ENCODE measurements around the gene BMPR1B. TPM values are rescaled to one million over a fixed set of nuclear protein-coding genes. Genes with fewer than 3 reads are reported as not detected.

Gene BMPR1B
- total RNA-seq, 1 experiment from 2014 or later, result 0.35 TPM

DNA sequence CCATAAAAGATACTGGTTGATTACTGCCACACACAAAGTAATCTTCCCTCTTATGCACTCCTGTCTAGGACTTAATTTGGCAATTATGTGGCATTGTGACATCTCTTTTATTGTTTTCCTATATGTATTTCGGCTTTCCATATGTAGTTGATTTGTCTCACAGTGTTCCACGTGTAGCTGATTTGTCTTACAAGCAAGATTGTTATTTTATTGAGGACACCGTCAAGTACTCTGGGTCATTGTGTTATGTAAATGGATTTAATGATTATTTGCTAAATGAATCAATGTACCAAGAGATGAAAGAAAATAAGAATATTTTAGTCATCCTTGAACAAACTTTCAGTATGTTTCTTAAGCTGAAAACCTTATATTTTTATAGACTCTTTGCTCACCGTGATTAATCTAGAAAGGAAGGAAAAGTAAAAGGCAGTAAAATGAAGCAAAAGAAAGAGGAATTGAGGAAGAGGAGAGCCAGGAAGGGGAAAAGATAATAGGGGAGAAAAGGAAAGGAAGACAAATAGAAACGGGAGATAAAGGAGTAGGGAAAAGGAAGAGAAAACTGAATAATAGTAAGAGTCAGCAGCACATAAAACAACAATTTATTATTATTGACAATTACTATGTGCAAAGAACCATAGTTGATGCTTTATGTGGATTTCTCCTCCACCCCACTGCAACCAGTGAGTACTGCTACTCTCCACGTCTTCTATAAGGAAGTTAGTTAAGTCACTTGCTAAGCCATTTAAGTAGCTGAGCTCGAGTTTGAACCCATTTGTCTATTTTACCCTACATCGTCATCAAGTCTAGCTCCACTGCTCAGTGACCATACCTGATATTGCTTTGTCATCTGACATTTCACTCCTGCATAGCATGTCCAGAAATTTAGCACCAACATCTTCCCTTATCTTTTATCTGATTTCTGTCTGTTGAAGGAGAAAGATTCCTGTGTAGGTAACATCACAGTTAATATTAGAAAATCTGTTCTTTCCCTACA lies 336.5 kb downstream of the BMPR1B start:
- Histone ChIP-seq H4K20me1 (ENCODE audit: control insufficient read depth, insufficient read depth, insufficient read length) (no peaks in the 10 kb centered on the region), H4K5ac (ENCODE audit: insufficient read length, low read depth, low read length) (no peak overlapping the region), H3K4ac (ENCODE audit: low read depth, low read length) (no peak overlapping the region), H4K8ac (replicated peaks; ENCODE audit: insufficient read length, low read depth, low read length) (no peak overlapping the region), H3K14ac (ENCODE audit: insufficient read depth, low read length) (no peak overlapping the region), H3K27ac (ENCODE audit: insufficient read length, low read depth, low read length) (no peak overlapping the region), H3K9me3 (ENCODE audit: control insufficient read depth, low read depth, low read length) (no peaks in the 10 kb centered on the region), H3K56ac (ENCODE audit: insufficient read length, low read depth, low read length) (no peak overlapping the region), H3K27me3 (ENCODE audit: insufficient read depth, low read length) (no peaks in the 10 kb centered on the region), H3K18ac (ENCODE audit: insufficient read length, low read depth, low read length) (no peak overlapping the region), H2AFZ (ENCODE audit: low read length) (no peak overlapping the region), H2BK20ac (ENCODE audit: low read depth, low read length, poor library complexity, severe bottlenecking) (no peak overlapping the region), H4K91ac (ENCODE audit: insufficient read length, low read depth, low read length) (no peak overlapping the region), H2BK12ac (ENCODE audit: insufficient read length, low read depth, low read length) (no peak overlapping the region), H3K23ac (ENCODE audit: insufficient read length, low read depth, low read length) (no peak overlapping the region), H3K4me1 (ENCODE audit: insufficient read depth, low read length) (no peaks in the 10 kb centered on the region), H2AK5ac (ENCODE audit: insufficient read length, low read length) (no peak overlapping the region), H3K9ac (ENCODE audit: extremely low read depth, insufficient read length, low read length) (no peak overlapping the region), H3T11ph (ENCODE audit: low read length) (no peak overlapping the region), H3K4me2 (ENCODE audit: insufficient read depth, insufficient read length, low read length) (no peak overlapping the region), H3K79me2 (ENCODE audit: insufficient read depth, low read length) (no peaks in the 10 kb centered on the region), H3K23me2 (ENCODE audit: insufficient read length, low read depth, low read length, poor library complexity, severe bottlenecking) (no peaks in the 10 kb centered on the region), H2BK15ac (ENCODE audit: low read depth, low read length) (no peak overlapping the region), H2BK5ac (ENCODE audit: insufficient read length, low read length) (no peak overlapping the region), H2BK120ac (ENCODE audit: low read depth, low read length, poor library complexity, severe bottlenecking) (no peak overlapping the region), H3K79me1 (ENCODE audit: insufficient read depth, low read depth, low read length, poor library complexity, severe bottlenecking) (no peaks in the 10 kb centered on the region)
- WGBS (ENCODE audit: extremely low coverage, insufficient read length, low lambda C conversion rate), result no CpG with 5 or more reads among the region's 8 CpGs
- Mint-ChIP-seq H3K4me3 (no peak overlapping the region), H3K9me3 (no peaks in the 10 kb centered on the region), H3K27me3 (ENCODE audit: low read depth) (no peaks in the 10 kb centered on the region), H3K27ac (no peak overlapping the region), H3K4me1 (peaks cover 0 to 5% of the 10 kb centered on the region in 2 experiments; a peak in 2 of 4 replicates), H3K36me3 (ENCODE audit: insufficient read depth in 1 of 3, low read depth in 3 of 3) (no peaks in the 10 kb centered on the region)
- no peak for DNase-seq
- TF ChIP-seq, protein P1, sequence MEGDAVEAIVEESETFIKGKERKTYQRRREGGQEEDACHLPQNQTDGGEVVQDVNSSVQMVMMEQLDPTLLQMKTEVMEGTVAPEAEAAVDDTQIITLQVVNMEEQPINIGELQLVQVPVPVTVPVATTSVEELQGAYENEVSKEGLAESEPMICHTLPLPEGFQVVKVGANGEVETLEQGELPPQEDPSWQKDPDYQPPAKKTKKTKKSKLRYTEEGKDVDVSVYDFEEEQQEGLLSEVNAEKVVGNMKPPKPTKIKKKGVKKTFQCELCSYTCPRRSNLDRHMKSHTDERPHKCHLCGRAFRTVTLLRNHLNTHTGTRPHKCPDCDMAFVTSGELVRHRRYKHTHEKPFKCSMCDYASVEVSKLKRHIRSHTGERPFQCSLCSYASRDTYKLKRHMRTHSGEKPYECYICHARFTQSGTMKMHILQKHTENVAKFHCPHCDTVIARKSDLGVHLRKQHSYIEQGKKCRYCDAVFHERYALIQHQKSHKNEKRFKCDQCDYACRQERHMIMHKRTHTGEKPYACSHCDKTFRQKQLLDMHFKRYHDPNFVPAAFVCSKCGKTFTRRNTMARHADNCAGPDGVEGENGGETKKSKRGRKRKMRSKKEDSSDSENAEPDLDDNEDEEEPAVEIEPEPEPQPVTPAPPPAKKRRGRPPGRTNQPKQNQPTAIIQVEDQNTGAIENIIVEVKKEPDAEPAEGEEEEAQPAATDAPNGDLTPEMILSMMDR (conservative IDR thresholded peaks at IDR 0.05), result no peak

All from H9 (cell line).